Ishikawa (cell line): ENCODE data around the gene TMC2.

Experiments used
- CEBPB ChIP-seq: IDR thresholded peaks from 2 replicates; pipeline ENCODE4 v1.6.1; 2012
- EGR1 ChIP-seq: IDR thresholded peaks from 2 replicates; pipeline ENCODE4 v1.6.1; 2012
- EP300 ChIP-seq: IDR thresholded peaks from 2 replicates; pipeline ENCODE4 v1.6.1; 2012; ENCODE audit warnings: borderline replicate concordance
- TAF1 ChIP-seq: IDR thresholded peaks from 2 replicates; pipeline ENCODE4 v1.6.1; 2012; ENCODE audit warnings: low read depth, mild to moderate bottlenecking
- YY1 ChIP-seq: IDR thresholded peaks from 2 replicates; pipeline ENCODE4 v1.6.1; 2012; ENCODE audit warnings: low read depth

DNA sequence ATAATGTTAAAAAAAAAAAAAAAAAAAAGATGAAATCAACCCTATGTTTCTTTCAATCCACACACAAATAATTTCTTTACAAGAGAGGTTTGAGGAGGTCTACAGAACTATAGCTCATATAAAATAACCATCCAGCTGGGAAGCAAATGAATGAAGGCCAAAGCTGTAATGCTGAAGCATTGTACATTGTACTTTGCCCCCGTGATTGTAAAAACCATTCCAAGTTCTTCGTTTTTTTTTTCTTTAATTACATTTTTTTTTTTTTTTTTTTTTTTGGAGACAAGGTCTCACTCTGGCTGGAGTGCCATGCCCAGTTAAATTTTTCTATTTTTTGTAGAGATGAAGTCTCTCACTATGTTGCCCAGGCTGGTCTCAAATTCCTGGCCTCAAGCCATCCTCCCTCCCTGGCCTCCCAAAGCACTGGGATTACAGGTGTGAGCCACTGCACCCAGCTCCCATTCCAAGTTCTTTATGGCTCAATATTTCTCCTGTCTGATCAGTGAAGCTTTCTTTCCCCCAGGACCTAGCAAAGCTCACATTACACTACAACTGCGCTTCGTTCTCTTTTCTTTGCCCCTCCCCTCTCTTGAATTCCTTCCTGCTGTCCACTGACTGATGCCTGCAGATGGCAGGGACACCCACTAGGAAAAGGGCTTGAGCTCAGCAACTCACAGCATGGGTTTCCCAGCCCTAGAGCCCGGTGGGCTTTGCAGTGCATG, 63.1 kb downstream of the TMC2 start:
- TF ChIP-seq YY1, result no peak
- no peak for TF ChIP-seq EGR1
- TF ChIP-seq EP300, result no peak
- no peak for TF ChIP-seq TAF1
- TF ChIP-seq CEBPB, result no peak
